Measurements from ENCODE around the gene IFNAR2. TPM values are rescaled to one million over a fixed set of nuclear protein-coding genes. Genes with fewer than 3 reads are reported as not detected.
A peak's percentile ranks its signal among the peaks of the same experiment; 100 is the strongest.

IFNAR2 gene
- total and polyA plus RNA-seq, 2 donors (not counting 3 experiments of a cell fraction or from before 2014, with no cell fraction given), result 22.8 to 42.1 TPM

DNA sequence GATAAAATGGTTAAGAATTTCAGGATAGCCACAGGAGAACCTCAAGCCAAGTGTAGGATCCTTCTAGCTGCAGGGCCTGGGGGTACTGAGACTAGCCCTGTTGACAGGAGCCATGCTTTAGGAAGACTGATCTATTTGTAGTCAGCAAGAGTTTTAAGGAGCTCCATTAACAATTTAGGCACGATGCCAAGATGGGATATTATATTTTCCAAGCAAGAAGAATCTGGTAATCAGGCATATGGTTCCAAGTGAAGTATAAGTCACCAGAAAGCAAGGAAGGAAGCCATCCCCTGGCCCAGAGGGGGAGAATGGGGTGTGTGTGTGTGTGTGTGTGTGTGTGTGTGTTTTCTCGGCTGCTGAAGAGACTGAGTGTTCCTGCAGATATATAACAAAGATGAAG, 7.0 kb downstream of the IFNAR2 start:
- POLR2A ChIA-PET, result no interaction called here
- no peaks in the 10 kb centered on the region for H3K36me3 ChIP-seq (ENCODE audit: control insufficient read depth in 2 of 2, extremely low read depth in 1 of 2, insufficient read depth in 2 of 2, low read length in 2 of 2)
- intact Hi-C loops (cut with micrococcal nuclease) (no loop called here), dilution Hi-C loops (cut with MboI; ENCODE audit: extremely low pct_ligation_motif_present, low sequenced_read_pairs) (no loop called here)
- H3K27me3 ChIP-seq (ENCODE audit: control insufficient read depth in 2 of 2, insufficient read depth in 2 of 2, low read length in 2 of 2), result no peaks in the 10 kb centered on the region
- TF ChIP-seq EZH2 (IDR thresholded peaks at IDR 0.05; ENCODE audit: borderline replicate concordance, low read depth, low read length, severe bottlenecking) (no peak), MYC (IDR thresholded peaks at IDR 0.05; ENCODE audit: low read depth, low read length) (no peak), POLR2A (IDR thresholded peaks at IDR 0.05; ENCODE audit: low read depth, low read length) (no peak)
- TF ChIP-seq, protein P1, sequence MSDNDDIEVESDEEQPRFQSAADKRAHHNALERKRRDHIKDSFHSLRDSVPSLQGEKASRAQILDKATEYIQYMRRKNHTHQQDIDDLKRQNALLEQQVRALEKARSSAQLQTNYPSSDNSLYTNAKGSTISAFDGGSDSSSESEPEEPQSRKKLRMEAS (IDR thresholded peaks at IDR 0.05; ENCODE audit: insufficient read depth, insufficient read length), result no peak
- H3K27ac ChIP-seq (ENCODE audit: insufficient read depth, low read depth, low read length), result no peak overlapping the region
- peaks cover 29% of the 10 kb centered on the region for H3K4me1 ChIP-seq (ENCODE audit: control insufficient read depth, extremely low read depth, insufficient read depth, low read length)
- peaks cover 42% of the 10 kb centered on the region for H3K79me2 ChIP-seq (ENCODE audit: control insufficient read depth, insufficient read depth, low read length)
- no peak for FAIRE-seq
- no peak overlapping the region for H3K4me2 ChIP-seq (ENCODE audit: insufficient read depth, low read length)
- peak; percentile 58 for DNase-seq (ENCODE audit: low read depth, low spot score)
- no TSS peak for BruUV-seq (replicated peaks)
- no peaks in the 10 kb centered on the region for H3K9me1 ChIP-seq (replicated peaks; ENCODE audit: control insufficient read depth, extremely low read depth, insufficient read depth, low read length)
- no peak overlapping the region for H3K9ac ChIP-seq (replicated peaks; ENCODE audit: extremely low read depth, insufficient read depth, low read length)
- no peaks in the 10 kb centered on the region for H4K20me1 ChIP-seq (replicated peaks; ENCODE audit: control insufficient read depth, extremely low read depth, insufficient read depth, low read length)
- H2AFZ ChIP-seq (ENCODE audit: low read depth, low read length), result no peak overlapping the region
- no peak overlapping the region for H3K4me3 ChIP-seq (replicated peaks in 1 of 3; ENCODE audit: insufficient read depth in 1 of 3, low read depth in 1 of 3, low read length in 3 of 3)
- no peaks in the 10 kb centered on the region for H3K9me3 ChIP-seq (replicated peaks; ENCODE audit: control insufficient read depth, insufficient read depth, low read length)
- CTCF ChIA-PET, result interaction anchor here (0.8 kb wide), 1 partner anchor 23 kb away, joined by 3 read pairs; no protein-coding TSS in a partner anchor

DNA sequence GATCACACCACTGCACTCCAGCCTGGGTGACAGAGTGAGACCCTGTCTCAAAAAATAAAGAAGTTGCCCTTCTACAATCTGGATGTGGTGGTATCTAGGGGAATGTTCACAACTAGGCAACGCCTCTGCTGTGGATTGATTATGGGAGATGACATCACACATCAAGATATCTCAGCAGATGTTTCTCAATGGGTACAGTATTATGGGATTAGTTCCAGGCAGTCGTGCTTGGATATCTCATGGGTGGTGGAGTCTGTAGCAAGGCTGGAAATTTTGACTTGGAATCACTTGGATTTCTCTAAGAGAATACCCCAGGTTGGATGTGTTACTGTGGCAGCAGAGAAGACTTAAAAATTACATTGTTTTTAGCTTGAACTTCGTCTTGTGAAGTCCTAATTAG, 7.7 kb downstream of the IFNAR2 start:
- TF ChIP-seq EZH2 (IDR thresholded peaks at IDR 0.05; ENCODE audit: borderline replicate concordance, low read depth, low read length, severe bottlenecking) (no peak), FOS (IDR thresholded peaks at IDR 0.05; ENCODE audit: borderline replicate concordance, insufficient read depth, low read length) (no peak), POLR2AphosphoS5 (IDR thresholded peaks at IDR 0.05; ENCODE audit: insufficient read depth, low read depth, low read length) (no peak), JUN (IDR thresholded peaks at IDR 0.05; ENCODE audit: borderline replicate concordance, insufficient read depth, insufficient read length, low read depth) (no peak), MYC (IDR thresholded peaks at IDR 0.05; ENCODE audit: low read depth, low read length) (no peak), GATA2 (IDR thresholded peaks at IDR 0.05; ENCODE audit: insufficient read depth, insufficient read length, low read depth, low read length) (no peak), POLR2A (IDR thresholded peaks at IDR 0.05; ENCODE audit: low read depth, low read length) (no peak)
- TF ChIP-seq, protein P2, sequence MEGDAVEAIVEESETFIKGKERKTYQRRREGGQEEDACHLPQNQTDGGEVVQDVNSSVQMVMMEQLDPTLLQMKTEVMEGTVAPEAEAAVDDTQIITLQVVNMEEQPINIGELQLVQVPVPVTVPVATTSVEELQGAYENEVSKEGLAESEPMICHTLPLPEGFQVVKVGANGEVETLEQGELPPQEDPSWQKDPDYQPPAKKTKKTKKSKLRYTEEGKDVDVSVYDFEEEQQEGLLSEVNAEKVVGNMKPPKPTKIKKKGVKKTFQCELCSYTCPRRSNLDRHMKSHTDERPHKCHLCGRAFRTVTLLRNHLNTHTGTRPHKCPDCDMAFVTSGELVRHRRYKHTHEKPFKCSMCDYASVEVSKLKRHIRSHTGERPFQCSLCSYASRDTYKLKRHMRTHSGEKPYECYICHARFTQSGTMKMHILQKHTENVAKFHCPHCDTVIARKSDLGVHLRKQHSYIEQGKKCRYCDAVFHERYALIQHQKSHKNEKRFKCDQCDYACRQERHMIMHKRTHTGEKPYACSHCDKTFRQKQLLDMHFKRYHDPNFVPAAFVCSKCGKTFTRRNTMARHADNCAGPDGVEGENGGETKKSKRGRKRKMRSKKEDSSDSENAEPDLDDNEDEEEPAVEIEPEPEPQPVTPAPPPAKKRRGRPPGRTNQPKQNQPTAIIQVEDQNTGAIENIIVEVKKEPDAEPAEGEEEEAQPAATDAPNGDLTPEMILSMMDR (IDR thresholded peaks at IDR 0.05; ENCODE audit: extremely low read depth in 1 of 2, insufficient read depth in 1 of 2, low read depth in 1 of 2, low read length in 2 of 2), result no peak
- TF ChIP-seq, protein P1 (IDR thresholded peaks at IDR 0.05; ENCODE audit: insufficient read depth, insufficient read length), result no peak
- DNase-seq (ENCODE audit: low read depth, low spot score), result no peak
- Histone ChIP-seq H3K36me3 (ENCODE audit: control insufficient read depth in 2 of 2, extremely low read depth in 1 of 2, insufficient read depth in 2 of 2, low read length in 2 of 2) (no peaks in the 10 kb centered on the region), H2AFZ (ENCODE audit: low read depth, low read length) (no peak overlapping the region), H4K20me1 (replicated peaks; ENCODE audit: control insufficient read depth, extremely low read depth, insufficient read depth, low read length) (no peaks in the 10 kb centered on the region), H3K27ac (ENCODE audit: insufficient read depth, low read depth, low read length) (no peak overlapping the region), H3K4me1 (ENCODE audit: control insufficient read depth, extremely low read depth, insufficient read depth, low read length) (peaks cover 22% of the 10 kb centered on the region), H3K79me2 (ENCODE audit: control insufficient read depth, insufficient read depth, low read length) (peaks cover 36% of the 10 kb centered on the region), H3K4me3 (replicated peaks in 1 of 3; ENCODE audit: insufficient read depth in 1 of 3, low read depth in 1 of 3, low read length in 3 of 3) (no peak overlapping the region), H3K9me3 (replicated peaks; ENCODE audit: control insufficient read depth, insufficient read depth, low read length) (no peaks in the 10 kb centered on the region), H3K27me3 (ENCODE audit: control insufficient read depth in 2 of 2, insufficient read depth in 2 of 2, low read length in 2 of 2) (no peaks in the 10 kb centered on the region), H3K4me2 (ENCODE audit: insufficient read depth, low read length) (no peak overlapping the region), H3K9ac (replicated peaks; ENCODE audit: extremely low read depth, insufficient read depth, low read length) (no peak overlapping the region), H3K9me1 (replicated peaks; ENCODE audit: control insufficient read depth, extremely low read depth, insufficient read depth, low read length) (no peaks in the 10 kb centered on the region)
- ChIA-PET CTCF (interaction anchor here (1.5 to 2.7 kb wide), 3 partner anchors 40 to 208 kb away, joined by 3 to 9 read pairs (median 6); no protein-coding TSS in a partner anchor), POLR2A (no interaction called here)
- dilution Hi-C loops (cut with MboI; ENCODE audit: extremely low pct_ligation_motif_present, low sequenced_read_pairs), result no loop called here
- intact Hi-C loops (cut with micrococcal nuclease), result no loop called here
- no TSS peak for BruUV-seq (replicated peaks)
- no peak for FAIRE-seq
